PC-9 (cell line): Measurements from ENCODE around the gene MAGI2.

Source experiments
- CTCF ChIP-seq: fragments of 200-600 bp; sonication (generic); conservative IDR thresholded peaks from 2 replicates; pipeline ENCODE4 v1.6.1; 2017; ENCODE audit warnings: mixed run types, antibody characterized with exemption, mild to moderate bottlenecking, moderate library complexity
- EZH2 ChIP-seq: fragments of 200-600 bp; sonication (generic); IDR thresholded peaks from 2 replicates; pipeline ENCODE4 v1.8.0; 2017; ENCODE audit warnings: antibody characterized with exemption, low read depth

DNA sequence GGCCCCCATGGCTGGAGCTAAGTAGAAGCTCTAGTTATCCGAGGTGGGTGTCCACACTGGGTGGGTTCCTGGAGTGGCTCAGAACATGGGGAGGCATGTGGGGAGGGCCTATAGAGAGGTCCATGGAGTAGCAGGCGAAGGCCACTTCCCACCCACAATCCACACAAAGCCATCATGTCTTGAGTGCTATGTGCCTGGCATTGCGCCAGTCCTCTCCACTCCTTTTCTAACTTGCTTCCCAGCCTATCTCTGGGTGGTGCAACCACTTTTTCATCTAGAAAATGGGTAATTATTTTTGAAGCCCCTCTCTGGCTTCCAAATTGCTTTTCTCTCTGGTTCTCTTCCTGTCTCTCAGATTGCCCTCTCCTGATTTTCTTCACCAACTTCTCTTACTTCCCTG is 1391.3 kb downstream of the MAGI2 start:
- TF ChIP-seq CTCF (no peak), EZH2 (no peak)
